NB4 (cell line): ENCODE data around the gene PODXL.

ENCODE experiments used
- CTCF ChIP-seq: IDR thresholded peaks from one replicate; pipeline ENCODE4 v1.5.1; 2012; ENCODE audit warnings: low read depth, low read length
- MAX ChIP-seq: IDR thresholded peaks from 2 replicates; pipeline ENCODE4 v1.6.1; 2011; ENCODE audit warnings: low read depth, low read length
- MYC ChIP-seq: IDR thresholded peaks from 2 replicates; pipeline ENCODE4 v1.6.1; 2011; ENCODE audit warnings: low read depth, low read length
- POLR2A ChIP-seq: IDR thresholded peaks from 2 replicates; pipeline ENCODE4 v1.6.1; 2011; ENCODE audit warnings: mild to moderate bottlenecking; ENCODE audit not compliant: insufficient read length; ENCODE audit errors: extremely low read depth

- TF ChIP-seq CTCF, result no peak
- no peak for TF ChIP-seq POLR2A
- no peak for TF ChIP-seq MAX
- TF ChIP-seq MYC, result no peak
Measured at GRCh38 chr7:131489881-131490280, 66.5 kb downstream of the PODXL start.
